Measurements from ENCODE around the gene FKBP2.
A peak's percentile ranks its signal among the peaks of the same experiment; 100 is the strongest.

The FKBP2 gene

DNA sequence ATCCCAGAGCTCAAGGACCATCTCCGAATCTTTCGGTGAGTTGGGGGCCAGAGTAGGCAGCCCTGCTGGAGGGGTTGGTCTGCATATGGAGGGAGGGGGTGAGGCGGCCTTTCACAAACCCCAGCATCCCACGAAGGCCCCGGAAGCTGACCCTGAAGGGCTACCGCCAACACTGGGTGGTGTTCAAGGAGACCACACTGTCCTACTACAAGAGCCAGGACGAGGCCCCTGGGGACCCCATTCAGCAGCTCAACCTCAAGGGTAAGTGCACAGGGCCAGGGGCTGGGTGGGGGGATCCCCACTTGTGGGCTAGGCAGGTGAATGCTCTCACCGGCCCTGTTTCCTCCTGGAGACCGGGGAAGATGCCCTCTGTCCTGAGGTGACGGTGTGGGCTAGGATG is 21.1 kb upstream of the FKBP2 start:
- DNase-seq, result no peak

DNA sequence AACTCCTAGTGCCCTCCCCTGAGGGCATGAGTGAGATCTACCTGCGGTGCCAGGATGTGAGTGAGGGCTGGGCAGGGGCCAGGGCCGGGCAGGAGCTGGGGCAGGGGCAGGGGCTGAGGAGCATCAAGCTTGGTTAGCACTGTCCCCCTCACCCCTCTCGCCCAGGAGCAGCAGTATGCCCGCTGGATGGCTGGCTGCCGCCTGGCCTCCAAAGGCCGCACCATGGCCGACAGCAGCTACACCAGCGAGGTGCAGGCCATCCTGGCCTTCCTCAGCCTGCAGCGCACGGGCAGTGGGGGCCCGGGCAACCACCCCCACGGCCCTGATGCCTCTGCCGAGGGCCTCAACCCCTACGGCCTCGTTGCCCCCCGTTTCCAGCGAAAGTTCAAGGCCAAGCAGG is 20.6 kb upstream of the FKBP2 start:
- DNase-seq, result no peak

DNA sequence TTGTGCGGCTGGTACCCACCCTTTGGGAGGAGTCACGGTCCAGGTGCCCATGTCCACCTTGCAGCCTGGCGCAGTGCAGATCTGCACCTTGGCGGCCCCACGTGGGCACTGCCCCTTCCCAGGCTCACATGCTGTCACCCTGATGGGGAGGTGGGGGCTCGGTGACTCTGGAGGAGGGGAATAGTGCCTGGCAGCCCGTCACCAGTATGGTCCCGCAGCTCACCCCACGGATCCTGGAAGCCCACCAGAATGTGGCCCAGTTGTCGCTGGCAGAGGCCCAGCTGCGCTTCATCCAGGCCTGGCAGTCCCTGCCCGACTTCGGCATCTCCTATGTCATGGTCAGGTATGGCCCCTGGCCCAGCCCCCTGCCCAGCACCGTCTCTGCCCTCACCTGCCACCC is 20.1 kb upstream of the FKBP2 start:
- no peak for DNase-seq

DNA sequence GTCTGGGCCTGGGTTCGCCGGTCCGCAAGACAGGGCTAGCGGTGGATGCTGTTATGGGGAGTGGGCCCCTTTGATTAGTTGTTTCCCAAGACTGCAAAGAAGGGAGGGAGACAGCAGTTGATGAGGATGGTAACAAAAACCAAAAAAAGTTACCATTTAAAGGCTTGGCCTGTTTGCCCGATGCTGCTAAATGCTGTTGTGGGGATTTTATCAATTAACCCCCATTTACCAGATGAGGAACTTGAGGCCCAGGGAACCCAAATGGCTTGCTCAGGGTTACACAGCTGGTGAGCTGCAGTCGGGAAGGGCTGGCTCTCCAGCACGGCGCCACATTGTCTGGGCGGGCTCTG is 18.3 kb upstream of the FKBP2 start:
- no peak for DNase-seq

DNA sequence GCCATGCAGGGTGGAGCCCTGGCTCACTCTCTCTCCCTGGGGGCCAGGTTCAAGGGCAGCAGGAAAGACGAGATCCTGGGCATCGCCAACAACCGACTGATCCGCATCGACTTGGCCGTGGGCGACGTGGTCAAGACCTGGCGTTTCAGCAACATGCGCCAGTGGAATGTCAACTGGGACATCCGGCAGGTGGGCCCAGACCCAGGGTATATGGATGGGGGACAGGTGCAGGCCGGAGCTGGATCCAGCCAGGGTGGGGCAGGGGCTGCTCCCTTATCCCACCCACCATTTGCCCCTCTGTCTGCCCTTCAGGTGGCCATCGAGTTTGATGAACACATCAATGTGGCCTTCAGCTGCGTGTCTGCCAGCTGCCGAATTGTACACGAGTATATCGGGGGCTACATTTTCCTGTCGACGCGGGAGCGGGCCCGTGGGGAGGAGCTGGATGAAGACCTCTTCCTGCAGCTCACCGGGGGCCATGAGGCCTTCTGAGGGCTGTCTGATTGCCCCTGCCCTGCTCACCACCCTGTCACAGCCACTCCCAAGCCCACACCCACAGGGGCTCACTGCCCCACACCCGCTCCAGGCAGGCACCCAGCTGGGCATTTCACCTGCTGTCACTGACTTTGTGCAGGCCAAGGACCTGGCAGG is 17.8 kb upstream of the FKBP2 start:
- no peak for DNase-seq

DNA sequence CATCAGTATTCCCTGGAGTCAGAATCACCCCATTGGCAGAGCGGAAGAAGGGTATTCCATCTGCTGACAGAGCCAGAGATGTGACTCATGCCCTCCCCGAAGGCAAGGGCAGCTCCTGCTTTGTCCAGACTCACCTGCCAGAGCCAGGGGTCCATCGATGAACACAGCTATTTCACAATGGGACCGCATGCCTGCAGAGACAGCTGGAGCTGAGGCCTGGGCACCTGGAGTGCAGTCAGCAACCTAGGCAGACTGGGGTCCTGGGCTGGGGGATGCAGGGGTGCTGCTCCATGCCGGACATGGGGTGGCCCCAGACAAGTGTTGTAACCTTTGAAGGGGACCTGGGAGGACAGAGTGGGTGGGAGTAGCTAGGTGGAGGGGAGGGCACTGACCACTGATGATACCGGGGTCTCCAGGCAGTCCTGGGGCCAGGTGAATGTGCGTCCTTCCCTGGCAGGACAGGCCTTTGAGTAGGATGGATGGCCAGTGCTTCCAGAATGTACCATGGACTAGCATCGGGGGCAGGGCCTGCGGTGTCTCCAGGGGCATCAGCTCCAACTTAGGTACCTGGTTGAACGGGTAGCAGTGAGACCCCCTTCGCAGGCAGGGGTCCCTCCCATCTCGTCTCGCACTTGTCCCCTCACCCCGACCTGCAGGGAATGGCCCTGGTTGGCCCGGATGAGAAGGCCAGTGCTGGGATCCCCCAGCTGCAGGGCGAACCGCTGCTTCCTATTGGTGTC is 16.6 kb upstream of the FKBP2 start:
- DNase-seq, result peak; percentile 34

DNA sequence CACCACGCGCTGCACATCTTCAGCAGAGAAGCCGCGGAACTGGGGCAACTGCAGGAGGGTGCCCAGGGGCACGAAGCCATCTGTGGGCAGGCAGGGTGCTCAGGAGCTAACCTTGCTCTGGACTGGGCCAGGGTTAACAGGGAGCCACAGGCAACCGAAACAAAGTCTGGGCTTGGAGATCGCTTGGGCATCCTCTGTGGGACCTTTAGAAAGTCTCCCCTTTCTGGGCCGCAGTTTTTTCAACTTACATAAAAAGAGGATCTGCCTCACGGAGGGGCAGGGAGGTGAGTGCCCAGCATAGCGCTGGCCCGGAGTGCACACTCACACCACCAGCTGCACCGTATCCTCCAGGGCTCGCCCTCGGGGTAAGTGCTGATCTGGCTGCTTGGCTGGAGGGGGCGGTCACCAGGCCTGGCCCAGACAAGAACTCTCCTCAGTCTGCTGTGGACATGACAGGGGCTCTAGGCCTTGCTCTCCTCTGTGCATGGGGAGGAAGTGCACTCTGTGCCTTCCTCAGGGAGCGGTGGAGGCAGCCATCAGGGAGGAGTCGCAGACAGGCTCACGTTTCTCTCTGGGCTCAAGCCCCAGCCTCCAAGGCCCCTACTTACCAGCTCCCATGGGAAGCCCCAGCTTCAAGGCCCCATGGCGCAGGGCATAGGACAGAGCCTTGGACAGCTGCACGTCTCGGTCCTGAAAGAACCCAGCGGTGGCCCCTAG is 15.8 kb upstream of the FKBP2 start:
- DNase-seq, result peak; percentile 31

DNA sequence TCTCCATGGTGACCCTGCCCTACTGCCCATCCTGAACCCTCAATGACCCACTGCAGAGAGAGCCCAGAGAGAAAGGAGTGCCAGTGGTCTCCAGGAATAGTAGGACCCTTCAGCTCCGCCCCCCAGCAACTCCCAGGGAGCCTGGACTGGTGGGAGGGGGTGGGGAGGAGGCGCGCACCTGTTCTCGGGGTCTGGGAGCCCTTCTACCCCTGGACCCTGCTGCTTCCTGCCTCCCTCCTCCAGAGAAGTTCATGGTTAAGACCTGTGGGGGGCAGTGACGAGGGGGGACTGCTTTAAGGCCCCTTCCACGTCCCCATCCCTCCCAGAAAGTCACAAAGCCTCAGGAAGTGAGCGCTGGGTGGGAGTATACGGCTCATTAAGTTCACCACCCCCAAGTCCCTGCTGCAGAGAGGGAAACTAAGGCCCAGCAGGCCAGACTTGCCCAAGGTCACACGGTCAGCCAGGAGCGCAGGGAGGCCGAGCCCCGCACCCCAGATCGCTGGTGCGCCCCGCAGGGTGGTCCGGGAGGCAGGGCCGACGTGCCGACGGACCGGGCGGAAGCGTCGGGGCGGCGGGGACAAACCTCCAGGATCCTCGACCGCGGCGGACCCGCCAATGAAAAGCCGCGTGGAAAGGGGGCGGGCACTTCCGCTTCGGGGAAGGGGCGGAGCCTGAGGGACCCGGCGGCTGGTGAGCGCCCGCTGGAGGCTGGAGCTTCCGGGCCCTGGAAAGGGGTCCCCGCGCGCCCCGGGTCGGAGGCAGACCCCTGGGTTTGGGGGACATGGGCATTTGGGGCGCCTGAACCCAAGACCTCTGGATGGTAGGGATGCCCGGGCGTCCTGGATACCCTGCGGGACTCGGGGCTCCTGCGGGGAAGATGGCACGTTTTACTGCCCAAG is 15.0 kb upstream of the FKBP2 start, which contains the start of the genes NUDT22 and TRPT1:
Gene NUDT22 (plus strand): TSS at position 667 of the 899 bp plus-strand sequence. CDS start 379 bp downstream, outside the sequence.
Gene TRPT1 (minus strand): TSS at position 579 of the 899 bp plus-strand sequence. CDS start 326 bp downstream, at position 253.
- peak; percentile 84 for DNase-seq

DNA sequence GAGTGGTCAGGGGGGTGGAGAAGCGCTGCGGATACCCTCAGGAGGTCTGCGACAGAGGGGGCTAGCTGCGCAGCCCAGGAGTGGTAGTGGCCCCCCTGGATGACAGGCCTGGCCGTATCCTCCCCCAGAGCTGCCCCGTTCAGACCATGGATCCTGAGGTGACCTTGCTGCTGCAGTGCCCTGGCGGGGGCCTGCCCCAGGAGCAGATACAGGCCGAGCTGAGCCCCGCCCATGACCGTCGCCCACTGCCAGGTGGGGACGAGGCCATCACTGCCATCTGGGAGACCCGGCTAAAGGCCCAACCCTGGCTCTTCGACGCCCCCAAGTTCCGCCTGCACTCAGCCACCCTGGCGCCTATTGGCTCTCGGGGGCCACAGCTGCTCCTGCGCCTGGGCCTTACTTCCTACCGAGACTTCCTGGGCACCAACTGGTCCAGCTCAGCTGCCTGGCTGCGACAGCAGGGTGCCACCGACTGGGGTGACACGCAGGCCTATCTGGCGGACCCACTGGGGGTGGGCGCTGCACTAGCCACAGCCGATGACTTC is 14.3 kb upstream of the FKBP2 start:
- DNase-seq, result peak; percentile 37

DNA sequence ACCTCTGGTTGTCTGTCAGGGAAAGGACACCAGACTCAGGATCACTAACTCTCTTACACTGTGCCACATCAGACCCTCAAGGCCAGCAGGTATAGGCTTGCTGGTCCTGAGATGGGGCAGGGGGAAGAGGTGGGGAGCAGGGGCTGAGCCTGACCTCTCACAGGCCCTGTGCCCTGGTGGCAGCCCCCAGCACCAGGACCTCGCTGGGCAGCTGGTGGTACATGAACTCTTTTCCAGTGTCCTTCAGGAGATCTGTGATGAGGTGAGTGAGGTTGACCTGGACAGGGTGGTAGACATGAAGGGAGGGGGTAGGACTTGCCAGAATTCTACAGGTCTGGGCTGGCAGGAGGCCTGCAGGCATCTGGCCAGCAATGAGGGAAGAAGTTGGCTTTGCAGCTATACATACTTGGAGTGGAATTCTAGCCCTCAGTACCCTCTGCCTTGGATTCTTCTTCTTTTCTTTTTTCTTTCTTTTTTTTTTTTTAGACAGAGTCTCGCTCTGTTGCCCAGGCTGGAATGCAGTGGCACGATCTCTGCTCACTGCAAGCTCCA is 13.4 kb upstream of the FKBP2 start:
- DNase-seq, result no peak

DNA sequence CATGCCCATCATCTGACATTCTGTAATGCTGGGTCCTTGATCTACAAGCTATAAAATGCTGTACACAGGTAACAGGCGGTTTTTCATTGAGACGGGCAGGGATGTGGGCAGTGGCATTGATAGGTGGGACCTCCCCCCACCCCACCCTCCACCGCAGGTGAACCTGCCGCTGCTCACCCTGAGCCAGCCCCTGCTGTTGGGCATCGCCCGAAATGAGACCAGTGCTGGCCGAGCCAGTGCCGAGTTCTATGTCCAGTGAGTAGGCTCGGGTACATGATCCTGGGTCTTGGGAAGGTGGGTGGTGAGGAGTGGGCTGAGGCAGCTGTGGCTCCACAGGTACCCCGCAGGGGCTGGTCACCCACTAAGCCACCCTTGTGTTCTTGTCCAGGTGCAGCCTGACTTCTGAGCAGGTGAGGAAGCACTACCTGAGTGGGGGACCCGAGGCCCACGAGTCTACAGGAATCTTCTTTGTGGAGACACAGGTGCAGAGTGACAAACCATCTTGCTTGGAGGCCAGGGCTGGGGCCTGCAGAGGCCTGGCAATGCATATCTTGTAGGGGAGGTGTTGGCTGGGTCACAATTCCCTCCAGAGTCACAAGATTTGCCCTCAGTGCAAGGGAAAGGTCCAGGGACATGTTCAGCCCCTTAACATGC is 11.7 kb upstream of the FKBP2 start:
- DNase-seq, result no peak

DNA sequence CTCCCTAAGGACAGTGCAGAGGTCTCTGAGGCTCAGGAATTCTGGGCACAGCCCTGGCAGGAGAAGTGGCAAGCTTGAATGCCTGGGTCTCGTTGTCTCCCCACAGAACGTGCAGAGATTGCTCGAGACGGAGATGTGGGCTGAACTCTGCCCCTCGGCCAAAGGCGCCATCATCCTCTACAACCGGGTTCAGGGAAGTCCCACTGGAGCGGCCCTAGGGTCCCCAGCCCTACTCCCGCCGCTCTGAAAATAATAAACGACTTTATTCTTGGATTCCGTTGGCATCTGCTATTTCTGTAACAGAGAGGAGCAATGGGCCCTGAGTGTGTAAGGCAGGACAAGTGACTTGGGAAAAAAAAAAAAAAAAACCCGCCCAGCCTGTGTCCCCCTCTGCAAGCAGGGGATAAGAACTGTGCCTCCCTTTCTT is 11.1 kb upstream of the FKBP2 start:
- no peak for DNase-seq

DNA sequence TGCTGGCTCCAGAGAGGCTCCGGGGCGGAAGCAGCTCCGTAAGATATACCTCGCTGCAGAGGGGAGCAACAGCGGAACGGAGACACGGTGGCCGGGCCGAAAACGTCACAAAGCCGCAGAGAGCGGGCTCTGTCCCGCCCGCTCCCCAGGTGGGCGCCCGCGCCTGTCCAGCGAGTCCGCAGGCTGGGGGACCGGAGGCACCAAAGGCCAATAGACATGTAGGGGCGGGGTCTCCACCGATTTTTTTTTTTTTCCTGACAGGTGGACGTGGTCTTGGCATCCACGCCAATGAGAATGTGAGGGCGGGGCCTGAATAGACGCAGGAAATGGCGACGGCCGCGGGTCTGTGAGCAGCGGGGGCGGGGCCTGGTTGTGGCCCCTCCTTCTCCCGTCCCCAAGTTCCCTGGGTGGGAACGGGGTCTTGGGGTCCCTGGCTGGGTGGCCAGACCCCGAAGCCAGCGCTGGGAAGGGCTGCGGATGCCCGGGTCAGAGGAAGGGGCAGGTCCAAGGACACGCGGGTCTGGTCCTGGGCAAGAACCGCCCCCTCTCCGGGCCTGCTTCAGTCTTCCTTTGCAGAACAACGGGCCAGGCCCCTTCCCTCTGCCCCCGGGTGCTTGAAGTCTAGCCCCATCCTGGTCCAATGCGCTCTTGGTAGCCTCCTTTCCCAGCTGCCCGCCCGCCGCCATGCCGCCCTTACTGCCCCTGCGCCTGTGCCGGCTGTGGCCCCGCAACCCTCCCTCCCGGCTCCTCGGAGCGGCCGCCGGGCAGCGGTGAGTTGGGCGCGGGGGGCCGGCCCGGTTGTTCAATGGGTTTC is 10.5 kb upstream of the FKBP2 start, which contains the start of gene DNAJC4:
Gene DNAJC4 (plus strand): TSS at position 378 of the 814 bp plus-strand sequence. CDS start 307 bp downstream, at position 685.
- peak; percentile 90 for DNase-seq

DNA sequence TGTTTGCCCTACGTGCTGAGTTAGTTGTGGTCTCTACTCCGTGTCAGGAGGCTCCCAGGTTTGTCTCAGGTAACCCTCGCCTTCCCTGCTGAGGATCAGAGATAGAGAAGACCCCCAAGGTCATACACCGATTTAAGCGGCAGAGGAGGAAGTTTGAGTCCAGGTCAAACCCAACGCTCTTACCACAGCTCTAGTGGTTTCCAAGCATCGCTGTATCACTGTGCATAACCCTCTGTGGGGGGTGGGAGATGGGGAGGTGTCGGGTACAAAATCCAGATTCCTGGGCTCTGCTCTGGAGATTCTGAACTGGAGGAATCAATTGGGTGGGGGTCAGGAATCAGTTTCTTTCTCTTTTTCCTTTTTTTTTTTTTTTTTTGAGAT is 9.9 kb upstream of the FKBP2 start:
- DNase-seq, result no peak

DNA sequence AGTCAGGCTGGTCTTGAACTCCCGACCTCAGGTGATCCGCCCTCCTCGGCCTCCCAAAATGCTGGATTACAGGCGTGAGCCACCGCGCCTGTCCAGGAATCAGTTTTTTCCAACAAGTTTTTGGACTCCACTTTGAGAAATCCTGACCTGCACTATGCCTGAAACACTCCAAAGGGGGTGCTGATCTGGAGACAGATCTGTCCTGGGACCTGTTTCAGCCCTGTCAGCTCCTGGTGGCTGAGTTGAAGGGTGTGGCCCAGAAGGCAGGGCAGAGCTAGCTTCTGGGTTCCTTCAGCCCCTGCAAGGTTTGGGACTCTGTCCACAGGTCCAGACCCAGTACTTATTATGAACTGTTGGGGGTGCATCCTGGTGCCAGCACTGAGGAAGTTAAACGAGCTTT is 9.3 kb upstream of the FKBP2 start:
- DNase-seq, result no peak

DNA sequence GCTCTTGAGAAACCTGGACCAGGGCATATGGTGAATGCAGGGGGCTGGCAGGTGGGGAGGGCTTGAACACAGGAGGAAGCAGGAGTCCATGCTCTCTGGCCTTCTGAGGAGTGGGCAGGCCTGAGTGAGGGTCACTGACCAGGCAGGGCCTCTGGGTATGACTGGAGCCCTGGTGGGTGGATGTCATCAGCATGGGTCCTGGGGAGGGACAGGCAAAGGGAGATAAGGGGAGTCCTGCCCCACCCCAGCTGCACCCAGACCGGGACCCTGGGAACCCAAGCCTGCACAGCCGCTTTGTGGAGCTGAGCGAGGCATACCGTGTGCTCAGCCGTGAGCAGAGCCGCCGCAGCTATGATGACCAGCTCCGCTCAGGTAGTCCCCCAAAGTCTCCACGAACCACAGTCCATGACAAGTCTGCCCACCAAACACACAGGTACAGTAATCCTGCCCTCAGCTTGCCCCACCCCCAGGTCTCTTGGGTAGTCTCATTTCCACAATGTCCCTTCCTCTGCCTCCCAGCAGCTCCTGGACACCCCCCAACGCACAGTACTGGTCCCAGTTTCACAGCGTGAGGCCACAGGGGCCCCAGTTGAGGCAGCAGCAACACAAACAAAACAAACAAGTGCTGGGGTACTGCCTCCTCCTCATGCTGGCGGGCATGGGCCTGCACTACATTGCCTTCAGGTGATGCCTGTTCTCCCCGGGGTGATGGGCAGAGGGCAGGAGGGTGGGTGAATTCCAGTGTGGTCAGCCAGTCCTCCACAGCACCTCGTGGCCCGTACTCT is 8.5 kb upstream of the FKBP2 start:
- no peak for DNase-seq

DNA sequence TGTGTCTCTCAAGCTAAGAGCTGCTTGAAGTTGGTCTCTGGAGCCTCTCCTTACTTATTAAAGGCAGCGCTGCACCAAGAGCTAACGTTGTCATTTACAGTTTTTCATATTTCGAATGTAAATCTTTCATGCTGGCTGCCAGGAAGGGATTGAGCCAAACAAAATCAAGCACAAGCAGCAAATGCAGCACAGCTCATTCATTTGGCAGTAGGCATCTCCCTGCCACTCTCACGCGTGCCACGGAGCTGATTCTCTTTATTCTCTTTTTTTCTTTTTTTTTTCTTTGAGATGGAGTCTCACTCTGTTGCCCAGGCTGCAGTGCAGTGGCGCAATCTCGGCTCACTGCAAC is 8.0 kb upstream of the FKBP2 start:
- no peak for DNase-seq

DNA sequence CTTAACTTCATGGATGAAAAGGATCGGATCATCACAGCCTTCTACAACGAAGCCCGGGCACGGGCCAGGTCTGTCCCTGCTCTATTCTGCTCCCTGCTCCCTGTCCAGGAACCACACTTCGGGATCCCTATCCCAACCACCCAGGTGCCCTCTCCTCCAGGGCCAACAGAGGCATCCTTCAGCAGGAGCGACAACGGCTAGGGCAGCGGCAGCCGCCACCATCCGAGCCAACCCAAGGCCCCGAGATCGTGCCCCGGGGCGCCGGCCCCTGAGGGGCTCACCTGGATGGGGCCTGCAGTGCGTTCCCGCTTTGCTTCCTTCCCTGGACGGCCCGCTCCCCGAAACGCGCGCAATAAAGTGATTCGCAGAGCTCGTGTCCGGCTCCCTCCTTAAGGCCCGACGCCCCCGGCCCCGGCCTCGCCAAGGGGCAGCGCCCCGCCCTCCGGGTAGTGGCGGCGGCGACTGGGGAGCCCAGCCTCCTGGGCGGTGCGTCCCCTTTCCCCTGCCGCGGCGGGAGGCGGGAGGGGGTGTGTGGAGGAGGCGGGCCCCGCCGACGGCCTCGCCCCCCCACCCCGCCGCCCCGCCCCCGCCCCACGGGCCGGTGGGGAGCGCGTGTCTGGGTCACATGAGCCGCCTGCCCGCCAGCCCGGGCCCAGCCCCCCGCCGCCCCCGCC is 6.8 kb upstream of the FKBP2 start, which contains the start of gene VEGFB:
Gene VEGFB (plus strand): TSS at position 672 of the 674 bp plus-strand sequence. CDS start 250 bp downstream, outside the sequence.
- peak; percentile 70 for DNase-seq
